HepG2 (cell line): ENCODE results near the gene ARL4D. TPM values are rescaled to one million over a fixed set of nuclear protein-coding genes. Genes with fewer than 3 reads are reported as not detected.

Experiments used
- BCL6 ChIP-seq: IDR thresholded peaks from 2 replicates; pipeline ENCODE4 v1.6.1; 2016; ENCODE audit warnings: missing genetic modification reagents, missing compliant biosample characterization
- BRCA1 ChIP-seq: sonication (generic); formaldehyde crosslinking; IDR thresholded peaks from 2 replicates; pipeline ENCODE4 v1.4.0; 2020; ENCODE audit warnings: missing genetic modification reagents
- GATAD1 ChIP-seq: IDR thresholded peaks from 2 replicates; pipeline ENCODE4 v1.6.1; 2016; ENCODE audit warnings: missing genetic modification reagents, missing compliant biosample characterization
- GLI4 ChIP-seq: sonication (generic); formaldehyde crosslinking; IDR thresholded peaks from 2 replicates; pipeline ENCODE4 v1.5.1; 2020; ENCODE audit warnings: missing genetic modification reagents, mild to moderate bottlenecking, moderate library complexity, borderline replicate concordance
- IKZF4 ChIP-seq: sonication (generic); formaldehyde crosslinking; IDR thresholded peaks from 2 replicates; pipeline ENCODE4 v1.5.1; 2020; ENCODE audit warnings: borderline replicate concordance, mild to moderate bottlenecking, low read depth, missing genetic modification reagents; ENCODE audit errors: not compliant biosample characterization
- KLF12 ChIP-seq: sonication (generic); formaldehyde crosslinking; IDR thresholded peaks from 2 replicates; pipeline ENCODE4 v1.4.0; 2020; ENCODE audit warnings: missing genetic modification reagents, borderline replicate concordance
- LCORL ChIP-seq, 2 experiments: fragments of 450-650 bp in 1 of 2; sonication (generic) in 1 of 2; formaldehyde crosslinking in 1 of 2; IDR thresholded peaks; 2 replicates each; pipeline versions ENCODE4 v1.5.0 to v1.6.1; 2017 to 2020; ENCODE audit warnings: antibody characterized with exemption in 1 of 2, missing genetic modification reagents in 1 of 2
- SP4 ChIP-seq: sonication (generic); formaldehyde crosslinking; IDR thresholded peaks from 2 replicates; pipeline ENCODE4 v1.8.1; 2023; ENCODE audit warnings: mild to moderate bottlenecking, missing genetic modification reagents
- TERF1 ChIP-seq: sonication (generic); formaldehyde crosslinking; IDR thresholded peaks from 2 replicates; pipeline ENCODE4 v1.8.0; 2022; ENCODE audit warnings: mild to moderate bottlenecking, missing genetic modification reagents, moderate library complexity
- TFDP1 ChIP-seq: IDR thresholded peaks from 2 replicates; pipeline ENCODE4 v1.6.1; 2016; ENCODE audit warnings: missing compliant biosample characterization, missing genetic modification reagents, borderline replicate concordance
- ZBTB26 ChIP-seq: IDR thresholded peaks from 2 replicates; pipeline ENCODE4 v1.6.1; 2016; ENCODE audit warnings: missing compliant biosample characterization, missing genetic modification reagents, borderline replicate concordance
- ZBTB42 ChIP-seq: sonication (generic); formaldehyde crosslinking; IDR thresholded peaks from 2 replicates; pipeline ENCODE4 v1.5.0; 2020; ENCODE audit warnings: mild to moderate bottlenecking, missing genetic modification reagents
- ZHX1 ChIP-seq: sonication (generic); formaldehyde crosslinking; IDR thresholded peaks from 2 replicates; pipeline ENCODE4 v1.8.1; 2022; ENCODE audit warnings: low read depth, mild to moderate bottlenecking, missing genetic modification reagents
- ZNF12 ChIP-seq: sonication (generic); formaldehyde crosslinking; IDR thresholded peaks from 2 replicates; pipeline ENCODE4 v1.5.0; 2020; ENCODE audit warnings: missing genetic modification reagents
- ZNF138 ChIP-seq: sonication (generic); formaldehyde crosslinking; IDR thresholded peaks from 2 replicates; pipeline ENCODE4 v1.5.0; 2020; ENCODE audit warnings: mild to moderate bottlenecking, low read depth, missing genetic modification reagents
- ZNF44 ChIP-seq: sonication (generic); formaldehyde crosslinking; IDR thresholded peaks from 2 replicates; pipeline ENCODE4 v1.5.1; 2020; ENCODE audit warnings: mild to moderate bottlenecking, missing genetic modification reagents
- ZNF800 ChIP-seq: sonication (generic); formaldehyde crosslinking; IDR thresholded peaks from 2 replicates; pipeline ENCODE4 v1.4.0; 2020; ENCODE audit warnings: missing genetic modification reagents
- ZSCAN25 ChIP-seq: sonication (generic); formaldehyde crosslinking; IDR thresholded peaks from 2 replicates; pipeline ENCODE4 v1.8.0; 2022; ENCODE audit warnings: mild to moderate bottlenecking, missing genetic modification reagents
- polyA plus RNA-seq, 8 experiments: library from polyadenylated mRNA; depleted of rRNA in 3 of 8; stranded (reverse) in 7 of 8; unstranded in 1 of 8; fragments of >200 nt; fragmentation: Illumina TruSeq in 4 of 8; extraction: Trizol in 4 of 8; gene quantifications; 2 replicates each; pipeline versions ENCODE4 v1.2.1 to v1.2.3, GENCODE V29; 2011 to 2016; ENCODE audit warnings: low read depth in 4 of 8, missing spikeins in 1 of 8, mixed read lengths in 1 of 8; ENCODE audit not compliant: insufficient read depth in 1 of 8
- total RNA-seq, 5 experiments: library from RNA; depleted of rRNA; stranded (reverse); fragments of >200 nt; fragmentation: Illumina TruSeq; extraction: Trizol; gene quantifications; 2 replicates each; pipeline ENCODE4 v1.2.3, GENCODE V29; 2016; ENCODE audit warnings: low read depth in 1 of 5

The ARL4D gene
- total and polyA plus RNA-seq, 2 of the 13 experiments (the other 11 are each of a cell fraction or from before 2014, with no cell fraction given) = 9.0 to 25.9 TPM

GRCh38 chr17:43385046-43385831 is 13.6 kb upstream of the ARL4D start (continued):
- TF ChIP-seq TERF1 (CRISPR knock-in tag) (no peak), ZBTB26 (CRISPR knock-in tag) (peak; percentile 23; the same call in 1 of the 2 replicates), ZNF44 (peak; percentile 20; the same call in 1 of the 2 replicates), BRCA1 (CRISPR knock-in tag) (no peak), IKZF4 (CRISPR knock-in tag) (no peak), SP4 (CRISPR knock-in tag) (peak; percentile 60), ZNF800 (CRISPR knock-in tag) (no peak), ZSCAN25 (CRISPR knock-in tag) (peak; percentile 53; the same call in 1 of the 2 replicates), LCORL (IDR thresholded peaks at IDR 0.05) (no peak), LCORL (CRISPR knock-in tag; IDR thresholded peaks at IDR 0.05) (peak; percentile 16; the same call in 1 of the 2 replicates), GATAD1 (CRISPR knock-in tag) (peak; percentile 9; the same call in 1 of the 2 replicates), KLF12 (CRISPR knock-in tag) (no peak), BCL6 (peak; percentile 69), ZHX1 (CRISPR knock-in tag) (0 out of 2 replicates have a peak, but pooled peaks have one; percentile 37), GLI4 (CRISPR knock-in tag) (no peak), ZNF12 (no peak), ZBTB42 (CRISPR knock-in tag) (0 out of 2 replicates have a peak, but pooled peaks have one; percentile 71), ZNF138 (CRISPR knock-in tag) (no peak), TFDP1 (CRISPR knock-in tag) (no peak)
